ENCODE results near the gene SPACA7. TPM values are rescaled to one million over a fixed set of nuclear protein-coding genes. Genes with fewer than 3 reads are reported as not detected.

Gene SPACA7
- polyA plus RNA-seq, 1 donor from 2014 or later, result not detected

GRCh38 chr13:112350300-112350699 lies 25.9 kb upstream of the SPACA7 start:
- no peak overlapping the region for H3K9ac ChIP-seq (ENCODE audit: low read length)
- H3K9me2 ChIP-seq (ENCODE audit: insufficient read depth, low read length), result no peaks in the 10 kb centered on the region
- H3K79me2 ChIP-seq (replicated peaks; ENCODE audit: insufficient read depth, low read length), result no peaks in the 10 kb centered on the region
- no peak overlapping the region for H2AFZ ChIP-seq (ENCODE audit: low read depth, low read length)
- H3K27me3 ChIP-seq (ENCODE audit: insufficient read depth, low read depth, low read length), result no peaks in the 10 kb centered on the region
- TF ChIP-seq EP300 (conservative IDR thresholded peaks at IDR 0.05; ENCODE audit: poor library complexity, severe bottlenecking), result no peak
- no peak for TF ChIP-seq TAF1 (IDR thresholded peaks at IDR 0.05; ENCODE audit: low read depth)
- TF ChIP-seq RAD21 (conservative IDR thresholded peaks at IDR 0.05), result no peak
- TF ChIP-seq, protein P1, sequence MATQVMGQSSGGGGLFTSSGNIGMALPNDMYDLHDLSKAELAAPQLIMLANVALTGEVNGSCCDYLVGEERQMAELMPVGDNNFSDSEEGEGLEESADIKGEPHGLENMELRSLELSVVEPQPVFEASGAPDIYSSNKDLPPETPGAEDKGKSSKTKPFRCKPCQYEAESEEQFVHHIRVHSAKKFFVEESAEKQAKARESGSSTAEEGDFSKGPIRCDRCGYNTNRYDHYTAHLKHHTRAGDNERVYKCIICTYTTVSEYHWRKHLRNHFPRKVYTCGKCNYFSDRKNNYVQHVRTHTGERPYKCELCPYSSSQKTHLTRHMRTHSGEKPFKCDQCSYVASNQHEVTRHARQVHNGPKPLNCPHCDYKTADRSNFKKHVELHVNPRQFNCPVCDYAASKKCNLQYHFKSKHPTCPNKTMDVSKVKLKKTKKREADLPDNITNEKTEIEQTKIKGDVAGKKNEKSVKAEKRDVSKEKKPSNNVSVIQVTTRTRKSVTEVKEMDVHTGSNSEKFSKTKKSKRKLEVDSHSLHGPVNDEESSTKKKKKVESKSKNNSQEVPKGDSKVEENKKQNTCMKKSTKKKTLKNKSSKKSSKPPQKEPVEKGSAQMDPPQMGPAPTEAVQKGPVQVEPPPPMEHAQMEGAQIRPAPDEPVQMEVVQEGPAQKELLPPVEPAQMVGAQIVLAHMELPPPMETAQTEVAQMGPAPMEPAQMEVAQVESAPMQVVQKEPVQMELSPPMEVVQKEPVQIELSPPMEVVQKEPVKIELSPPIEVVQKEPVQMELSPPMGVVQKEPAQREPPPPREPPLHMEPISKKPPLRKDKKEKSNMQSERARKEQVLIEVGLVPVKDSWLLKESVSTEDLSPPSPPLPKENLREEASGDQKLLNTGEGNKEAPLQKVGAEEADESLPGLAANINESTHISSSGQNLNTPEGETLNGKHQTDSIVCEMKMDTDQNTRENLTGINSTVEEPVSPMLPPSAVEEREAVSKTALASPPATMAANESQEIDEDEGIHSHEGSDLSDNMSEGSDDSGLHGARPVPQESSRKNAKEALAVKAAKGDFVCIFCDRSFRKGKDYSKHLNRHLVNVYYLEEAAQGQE (IDR thresholded peaks at IDR 0.05; ENCODE audit: borderline replicate concordance), result no peak
- TF ChIP-seq MXI1 (conservative IDR thresholded peaks at IDR 0.05; ENCODE audit: poor library complexity, severe bottlenecking), result no peak
- no peak for TF ChIP-seq EZH2 (IDR thresholded peaks at IDR 0.05; ENCODE audit: borderline replicate concordance, insufficient read depth, low read length, poor library complexity, severe bottlenecking)
- no peak for TF ChIP-seq POLR2AphosphoS5 (IDR thresholded peaks at IDR 0.05)
- TF ChIP-seq CTCF (IDR thresholded peaks at IDR 0.05; ENCODE audit: poor library complexity, severe bottlenecking), result no peak
- TF ChIP-seq SMC3 (conservative IDR thresholded peaks at IDR 0.05; ENCODE audit: poor library complexity), result no peak
- H3K4me3 ChIP-seq (ENCODE audit: low read length), result no peak overlapping the region
- no peak overlapping the region for H3K4me2 ChIP-seq (ENCODE audit: low read length)
- no peaks in the 10 kb centered on the region for H3F3A ChIP-seq (ENCODE audit: insufficient read depth, low read length, poor library complexity, severe bottlenecking)
- H3K9me3 ChIP-seq (ENCODE audit: low read length), result no peaks in the 10 kb centered on the region
- H3K27ac ChIP-seq (ENCODE audit: low read length), result no peak overlapping the region
- H4K20me1 ChIP-seq (ENCODE audit: insufficient read depth), result no peaks in the 10 kb centered on the region
- no peaks in the 10 kb centered on the region for H3K36me3 ChIP-seq (ENCODE audit: insufficient read depth, low read length)

- Histone ChIP-seq H4K20me1 (ENCODE audit: insufficient read depth) (no peaks in the 10 kb centered on the region), H3K27ac (ENCODE audit: low read length) (no peak overlapping the region), H3K9ac (ENCODE audit: low read length) (no peak overlapping the region), H3F3A (ENCODE audit: insufficient read depth, low read length, poor library complexity, severe bottlenecking) (no peaks in the 10 kb centered on the region), H3K27me3 (ENCODE audit: insufficient read depth, low read depth, low read length) (no peaks in the 10 kb centered on the region), H2AFZ (ENCODE audit: low read depth, low read length) (no peak overlapping the region), H3K9me3 (ENCODE audit: low read length) (no peaks in the 10 kb centered on the region), H3K79me2 (replicated peaks; ENCODE audit: insufficient read depth, low read length) (no peaks in the 10 kb centered on the region), H3K9me2 (ENCODE audit: insufficient read depth, low read length) (no peaks in the 10 kb centered on the region), H3K36me3 (ENCODE audit: insufficient read depth, low read length) (no peaks in the 10 kb centered on the region), H3K4me3 (ENCODE audit: low read length) (no peak overlapping the region), H3K4me2 (ENCODE audit: low read length) (no peak overlapping the region)
- no peak for TF ChIP-seq RAD21 (conservative IDR thresholded peaks at IDR 0.05)
- no peak for TF ChIP-seq TAF1 (IDR thresholded peaks at IDR 0.05; ENCODE audit: low read depth)
- TF ChIP-seq EP300 (conservative IDR thresholded peaks at IDR 0.05; ENCODE audit: poor library complexity, severe bottlenecking), result no peak
- TF ChIP-seq MXI1 (conservative IDR thresholded peaks at IDR 0.05; ENCODE audit: poor library complexity, severe bottlenecking), result no peak
- no peak for TF ChIP-seq CTCF (IDR thresholded peaks at IDR 0.05; ENCODE audit: poor library complexity, severe bottlenecking)
- TF ChIP-seq, protein P1 (IDR thresholded peaks at IDR 0.05; ENCODE audit: borderline replicate concordance), result no peak
- TF ChIP-seq EZH2 (IDR thresholded peaks at IDR 0.05; ENCODE audit: borderline replicate concordance, insufficient read depth, low read length, poor library complexity, severe bottlenecking), result no peak
- no peak for TF ChIP-seq POLR2AphosphoS5 (IDR thresholded peaks at IDR 0.05)
- no peak for TF ChIP-seq SMC3 (conservative IDR thresholded peaks at IDR 0.05; ENCODE audit: poor library complexity)
Observed at GRCh38 chr13:112351825-112352224, 24.3 kb upstream of the SPACA7 start.
